Transverse colon (tissue), 4 donors: ENCODE measurements around the gene HPCAL1. TPM values are rescaled to one million over a fixed set of nuclear protein-coding genes. Genes with fewer than 3 reads are reported as not detected.

Experiments
- DNase-seq: peaks from one replicate; pipeline ENCODE4 v3.0.0-alpha.2; 2019
- H3K27ac ChIP-seq, 4 donors: fragments of 200-600 bp; sonication (generic); 2 replicates each; pipeline ENCODE4 v1.5.1; 2016 to 2018; ENCODE audit warnings: inconsistent platforms in 4 of 4
- H3K27me3 ChIP-seq: fragments of 200-600 bp; sonication (generic); 2 replicates; pipeline ENCODE4 v1.5.1; 2017; ENCODE audit warnings: inconsistent platforms
- H3K36me3 ChIP-seq, 4 donors: fragments of 200-600 bp; sonication (generic); 2 replicates each; pipeline ENCODE4 v1.5.1; 2017 to 2019; ENCODE audit warnings: inconsistent platforms in 4 of 4
- H3K4me1 ChIP-seq, 4 donors: fragments of 200-600 bp; sonication (generic); 2 replicates each; pipeline ENCODE4 v1.5.1; 2017 to 2020; ENCODE audit warnings: inconsistent platforms in 4 of 4
- H3K4me3 ChIP-seq, 4 donors: fragments of 200-600 bp; sonication (generic); 1 replicate in 1 of 4; 2 replicates in 3 of 4; pipeline versions ENCODE4 v1.5.1 to v1.6.1; 2017 to 2019; ENCODE audit warnings: inconsistent platforms in 4 of 4
- H3K9me3 ChIP-seq, 2 donors: fragments of 200-600 bp; sonication (generic); 2 replicates each; pipeline ENCODE4 v1.5.1; 2017 to 2019; ENCODE audit warnings: inconsistent platforms in 2 of 2
- CTCF ChIP-seq, 5 experiments: fragments of 200-600 bp in 3 of 5; fragments of 450-650 bp in 2 of 5; sonication (generic) in 3 of 5; IDR thresholded peaks; 1 replicate in 2 of 5; 2 replicates in 3 of 5; pipeline ENCODE4 v1.5.1; 2016 to 2017; ENCODE audit warnings: antibody characterized with exemption in 5 of 5, inconsistent platforms in 3 of 5, mild to moderate bottlenecking in 2 of 5, moderate library complexity in 1 of 5
- EP300 ChIP-seq: sonication (generic); formaldehyde crosslinking; IDR thresholded peaks from one replicate; pipeline ENCODE4 v1.6.1; 2017; ENCODE audit warnings: antibody characterized with exemption, low read depth
- POLR2A ChIP-seq: fragments of 450-650 bp; IDR thresholded peaks from one replicate; pipeline ENCODE4 v1.6.1; 2016; ENCODE audit warnings: antibody characterized with exemption, mild to moderate bottlenecking, moderate library complexity
- POLR2AphosphoS5 ChIP-seq, 3 donors: sonication (generic); formaldehyde crosslinking; IDR thresholded peaks; one replicate each; pipeline ENCODE4 v1.6.1; 2016; ENCODE audit warnings: antibody characterized with exemption in 3 of 3
- WGBS, 2 donors: methylation state at CpG; one replicate each; pipeline ENCODE4 v1.1.5; 2018; ENCODE audit warnings: low coverage in 1 of 2; 5-methylcytosine and 5-hydroxymethylcytosine counted together
- in situ Hi-C, 4 donors: fragments of 200-750 bp; cut with MboI; loops; one replicate each; pipeline versions ENCODE4 v1.15.0 to v1.15.1; 2017; ENCODE audit warnings: low sequenced_read_pairs in 3 of 4, low pct_ligation_motif_present in 1 of 4, low pct_unique_long_range_greater_than_20kb in 1 of 4
- intact Hi-C: fragments of 100-400 bp; cut with DNase I; formaldehyde crosslinking; loops from one replicate; pipeline ENCODE4 v1.15.1; 2023; ENCODE audit warnings: low total_unique reads
- total RNA-seq, 4 donors: library from RNA; depleted of rRNA; stranded (reverse); fragments of >200 nt; gene quantifications; one replicate each; pipeline ENCODE4 v1.1.0, GENCODE V29; 2016

HPCAL1 gene
- total RNA-seq, 4 donors from 2014 or later, result 88.9 to 221 (median 129) TPM

DNA sequence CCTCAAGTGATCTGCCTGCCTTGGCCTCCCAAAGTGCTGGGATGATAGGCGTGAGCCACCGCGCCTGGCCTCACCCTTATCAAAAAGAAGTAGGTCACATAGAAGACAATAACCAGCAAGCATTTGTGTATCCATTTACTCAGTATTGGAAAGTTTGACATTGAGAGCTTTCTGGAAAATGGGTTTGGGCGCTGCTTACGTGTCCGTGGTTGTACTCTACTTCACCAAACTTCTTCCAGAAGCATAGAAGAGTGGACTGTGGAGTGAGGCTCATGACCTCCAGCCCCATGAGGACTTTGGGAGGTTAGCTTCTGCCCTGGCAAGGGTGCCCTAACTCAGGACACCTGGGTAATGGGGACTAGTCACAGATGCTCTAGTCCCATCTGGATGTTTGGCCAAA lies 149.1 kb downstream of the HPCAL1 start:
- intact Hi-C loops, result no loop called here
- Histone ChIP-seq H3K27ac (peak overlapping the region; percentile 50 to 80 (median 74)), H3K9me3 (no peaks in the 10 kb centered on the region), H3K27me3 (no peaks in the 10 kb centered on the region), H3K4me1 (peaks cover 6 to 45% (median 32%) of the 10 kb centered on the region in 4 donors), H3K4me3 (no peak overlapping the region), H3K36me3 (no peaks in the 10 kb centered on the region)
- no peak for TF ChIP-seq CTCF (IDR thresholded peaks at IDR 0.05)
- no peak for TF ChIP-seq EP300
- no peak for TF ChIP-seq POLR2AphosphoS5 (IDR thresholded peaks at IDR 0.05)
- no peak for TF ChIP-seq POLR2A
- DNase-seq, result no peak
- 89 to 90% methylated on average over 3 to 6 of the region's 6 CpGs for WGBS, 2 donors
- in situ Hi-C loops, result loop anchor here in 1 of 4 donors (25.0 kb wide), 1 partner anchor 185 kb away; no protein-coding TSS in a partner anchor

DNA sequence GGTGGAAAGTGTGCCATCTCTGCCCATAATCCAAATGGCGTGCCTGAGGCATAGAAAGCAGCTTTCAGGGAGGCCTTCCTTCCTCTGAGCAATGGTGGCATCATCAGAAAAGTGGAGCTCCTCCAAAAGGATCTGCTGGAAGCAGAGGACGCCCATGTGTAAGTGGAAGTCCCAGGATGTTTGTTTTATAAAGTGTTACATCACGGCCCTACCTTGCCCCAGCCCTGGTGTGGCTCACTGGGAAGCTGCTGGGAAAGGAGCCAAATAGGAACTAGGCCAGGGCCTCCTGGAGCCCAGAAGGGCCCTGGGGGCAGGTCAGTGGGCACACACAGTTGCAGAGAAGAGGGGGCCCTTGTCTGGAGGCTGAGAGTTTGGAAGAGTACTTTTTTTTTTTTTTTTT lies 149.6 kb downstream of the HPCAL1 start:
- intact Hi-C loops, result no loop called here
- Histone ChIP-seq H3K4me1 (peaks cover 1 to 40% (median 27%) of the 10 kb centered on the region in 4 donors), H3K9me3 (no peaks in the 10 kb centered on the region), H3K36me3 (no peaks in the 10 kb centered on the region), H3K27me3 (no peaks in the 10 kb centered on the region), H3K27ac (peak overlapping the region; percentile 50 to 80 (median 74)), H3K4me3 (no peak overlapping the region)
- TF ChIP-seq POLR2A, result no peak
- peak; percentile 12 to 60 (median 35) for TF ChIP-seq POLR2AphosphoS5 (IDR thresholded peaks at IDR 0.05)
- no peak for TF ChIP-seq CTCF (IDR thresholded peaks at IDR 0.05)
- no peak for TF ChIP-seq EP300
- DNase-seq, result peak; percentile 82
- 41% methylated on average over 3 of the region's 3 CpGs; no CpG with 5 or more reads in 1 of the 2 donors for WGBS, 2 donors
- in situ Hi-C loops, result loop anchor here in 1 of 4 donors (25.0 kb wide), 1 partner anchor 185 kb away; no protein-coding TSS in a partner anchor

DNA sequence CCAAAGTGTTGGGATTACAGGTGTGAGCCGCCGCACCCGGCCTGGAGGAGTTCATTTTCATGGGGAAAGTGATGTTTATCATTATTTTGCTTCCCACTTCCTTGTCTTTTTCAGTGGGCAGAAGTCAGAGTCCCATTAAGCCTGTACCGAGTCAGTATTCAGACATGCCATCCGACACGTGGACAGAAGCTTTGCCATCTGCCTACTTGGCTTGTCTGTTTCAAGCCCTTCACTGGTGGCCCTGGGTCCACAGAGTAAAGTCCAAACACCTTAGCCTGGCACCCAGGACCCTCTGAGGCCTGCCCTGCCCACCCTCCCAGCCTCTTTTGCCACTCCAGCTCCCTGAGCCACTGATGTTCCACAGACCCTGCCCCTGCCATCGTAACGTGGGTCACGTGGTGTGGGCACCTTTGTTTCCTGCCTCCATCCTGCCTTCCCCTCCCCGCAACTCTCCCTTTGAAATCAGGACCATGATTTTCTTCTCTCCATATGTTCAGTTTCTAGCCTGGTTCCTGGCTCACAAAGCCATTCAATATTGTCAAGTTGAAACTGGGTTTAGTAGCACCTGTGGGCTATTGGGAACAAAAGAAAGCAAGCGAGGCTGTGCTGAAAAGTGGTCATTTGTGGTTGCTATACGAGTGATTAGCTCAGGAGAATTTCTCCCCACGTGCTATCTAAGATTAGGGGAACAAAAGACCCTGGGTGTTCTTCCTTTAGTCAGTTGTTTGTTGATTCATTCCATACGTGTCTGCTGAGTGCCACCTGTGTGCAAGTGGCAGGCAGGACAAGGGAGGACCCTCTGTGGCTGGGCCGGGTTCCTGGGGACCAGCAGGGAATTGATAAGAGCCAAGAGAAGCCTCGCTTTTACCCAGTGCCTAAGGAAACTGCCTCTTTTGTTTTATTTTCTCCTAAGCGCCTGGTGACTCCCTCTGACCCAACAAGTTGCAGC lies 150.5 kb downstream of the HPCAL1 start:
- Histone ChIP-seq H3K27me3 (no peaks in the 10 kb centered on the region), H3K36me3 (no peaks in the 10 kb centered on the region), H3K4me1 (peaks cover 0 to 39% (median 30%) of the 10 kb centered on the region in 4 donors), H3K9me3 (no peaks in the 10 kb centered on the region), H3K27ac (peak overlapping the region in 3 of 4 donors; percentile 72 to 80 (median 77)), H3K4me3 (no peak overlapping the region)
- intact Hi-C loops, result no loop called here
- WGBS, 2 donors, result 85 to 88% methylated on average over 3 to 17 of the region's 17 CpGs
- in situ Hi-C loops, result loop anchor here in 1 of 4 donors (25.0 kb wide), 1 partner anchor 184 kb away; no protein-coding TSS in a partner anchor
- no peak for DNase-seq
- TF ChIP-seq POLR2AphosphoS5 (IDR thresholded peaks at IDR 0.05) (no peak), POLR2A (no peak), CTCF (IDR thresholded peaks at IDR 0.05) (no peak), EP300 (no peak)

- intact Hi-C loops, result no loop called here
- WGBS, 2 donors, result 96% methylated on average over 9 of the region's 9 CpGs; no CpG with 5 or more reads in 1 of the 2 donors
These were observed 151.2 kb downstream of the HPCAL1 start for GRCh38 chr2:10453905-10454298.

More at GRCh38 chr2:10453905-10454298, 151.2 kb downstream of the HPCAL1 start:
- Histone ChIP-seq H3K4me3 (no peak overlapping the region), H3K4me1 (peaks cover 0 to 36% (median 29%) of the 10 kb centered on the region in 4 donors), H3K27ac (no peak overlapping the region), H3K27me3 (no peaks in the 10 kb centered on the region), H3K36me3 (no peaks in the 10 kb centered on the region), H3K9me3 (no peaks in the 10 kb centered on the region)
- TF ChIP-seq EP300 (no peak), POLR2AphosphoS5 (IDR thresholded peaks at IDR 0.05) (no peak), CTCF (IDR thresholded peaks at IDR 0.05) (no peak), POLR2A (no peak)
- in situ Hi-C loops, result loop anchor here in 1 of 4 donors (25.0 kb wide), 1 partner anchor 183 kb away; no protein-coding TSS in a partner anchor
- DNase-seq, result no peak
